ENCODE data around the gene TTC28. TPM values are rescaled to one million over a fixed set of nuclear protein-coding genes. Genes with fewer than 3 reads are reported as not detected.
"Not testable (repeated sequence)": the region's sequence is repeated elsewhere in the genome, so short reads cannot be mapped to it uniquely, and the experiment has no call there.

The TTC28 gene
- polyA plus RNA-seq, 3 donors from 2014 or later = 0.03 to 0.65 TPM; not detected in 1

DNA sequence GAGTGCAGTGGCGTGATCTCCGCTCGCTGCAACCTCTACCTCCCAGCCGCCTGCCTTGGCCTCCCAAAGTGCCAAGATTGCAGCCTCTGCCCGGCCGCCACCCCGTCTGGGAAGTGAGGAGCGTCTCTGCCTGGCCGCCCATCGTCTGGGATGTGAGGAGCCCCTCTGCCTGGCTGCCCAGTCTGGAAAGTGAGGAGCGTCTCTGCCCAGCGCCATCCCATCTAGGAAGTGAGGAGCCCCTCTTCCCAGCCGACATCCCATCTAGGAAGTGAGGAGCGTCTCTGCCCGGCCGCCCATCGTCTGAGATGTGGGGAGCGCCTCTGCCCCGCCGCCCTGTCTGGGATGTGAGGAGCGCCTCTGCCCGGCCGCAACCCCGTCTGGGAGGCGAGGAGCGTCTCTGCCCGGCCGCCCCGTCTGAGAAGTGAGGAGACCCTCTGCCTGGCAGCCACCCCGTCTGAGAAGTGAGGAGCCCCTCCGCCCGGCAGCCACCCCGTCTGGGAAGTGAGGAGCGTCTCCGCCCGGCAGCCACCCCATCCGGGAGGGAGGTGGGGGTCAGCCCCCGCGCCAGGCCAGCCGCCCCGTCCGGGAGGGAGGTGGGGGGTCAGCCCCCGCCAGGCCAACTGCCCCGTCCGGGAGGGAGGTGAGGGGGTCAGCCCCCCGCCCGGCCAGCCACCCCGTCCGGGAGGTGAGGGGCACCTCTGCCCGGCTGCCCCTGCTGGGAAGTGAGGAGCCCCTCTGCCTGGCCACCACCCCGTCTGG is 126.4 kb downstream of the TTC28 start:
- not testable (repeated sequence) for H3K27ac Mint-ChIP-seq, H3K4me3 Mint-ChIP-seq, DNase-seq, H3K36me3 Mint-ChIP-seq, H3K9me3 Mint-ChIP-seq, H3K4me1 Mint-ChIP-seq
- H3K27me3 Mint-ChIP-seq (ENCODE audit: low read depth in 3 of 3) = peaks cover 3 to 24% (median 3%) of the 10 kb centered on the region in 3 donors

- Mint-ChIP-seq H3K27me3 (ENCODE audit: low read depth in 3 of 3) (peaks cover 0 to 15% (median 9%) of the 10 kb centered on the region in 3 donors), H3K36me3 (no peaks in the 10 kb centered on the region), H3K27ac (no peak overlapping the region), H3K4me1 (no peaks in the 10 kb centered on the region), H3K4me3 (no peak overlapping the region), H3K9me3 (no peaks in the 10 kb centered on the region)
- DNase-seq = no peak
Observed at GRCh38 chr22:28548406-28548805, 131.2 kb downstream of the TTC28 start.

- H3K27me3 Mint-ChIP-seq (ENCODE audit: low read depth in 3 of 3) = peaks cover 3 to 18% (median 9%) of the 10 kb centered on the region in 3 donors
- no peak overlapping the region for H3K4me3 Mint-ChIP-seq
- peaks cover 0 to 3% (median 0%) of the 10 kb centered on the region in 6 donors for H3K9me3 Mint-ChIP-seq
- no peaks in the 10 kb centered on the region for H3K36me3 Mint-ChIP-seq
- H3K4me1 Mint-ChIP-seq = no peaks in the 10 kb centered on the region
- no peak overlapping the region for H3K27ac Mint-ChIP-seq
- DNase-seq = no peak
Observed at GRCh38 chr22:28547132-28547842, 132.4 kb downstream of the TTC28 start.

DNA sequence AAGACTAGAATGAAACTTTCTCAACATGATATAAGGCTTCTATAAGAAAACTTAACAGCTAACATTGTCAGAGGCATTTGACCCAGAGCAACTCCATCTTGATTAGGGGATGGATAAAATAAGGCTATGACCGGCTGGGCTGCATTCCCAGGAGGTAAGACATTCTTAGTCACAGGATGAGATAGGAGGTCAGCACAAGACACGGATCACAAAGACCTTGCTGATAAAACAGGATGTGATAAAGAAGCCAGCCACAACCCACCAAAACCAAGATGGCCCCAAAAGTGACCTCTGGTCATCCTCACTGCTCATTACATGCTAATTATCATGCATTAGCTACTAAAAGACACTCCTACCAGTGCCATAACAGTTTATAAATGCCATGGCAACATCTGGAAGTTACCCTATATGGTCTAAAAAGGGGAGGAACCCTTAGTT is 135.2 kb downstream of the TTC28 start:
- no peak overlapping the region for H3K27ac Mint-ChIP-seq
- H3K4me1 Mint-ChIP-seq = no peaks in the 10 kb centered on the region
- no peak for DNase-seq
- H3K36me3 Mint-ChIP-seq = no peaks in the 10 kb centered on the region
- peaks cover 0 to 3% (median 0%) of the 10 kb centered on the region in 6 donors for H3K9me3 Mint-ChIP-seq
- peaks cover 3 to 9% (median 7%) of the 10 kb centered on the region in 3 donors for H3K27me3 Mint-ChIP-seq (ENCODE audit: low read depth in 3 of 3)
- H3K4me3 Mint-ChIP-seq = no peak overlapping the region

- no peaks in the 10 kb centered on the region for H3K4me1 Mint-ChIP-seq
- H3K27ac Mint-ChIP-seq = no peak overlapping the region
- peaks cover 3 to 8% (median 4%) of the 10 kb centered on the region in 3 donors for H3K27me3 Mint-ChIP-seq (ENCODE audit: low read depth in 3 of 3)
- no peak for DNase-seq
- H3K36me3 Mint-ChIP-seq = no peaks in the 10 kb centered on the region
- peaks cover 0 to 3% (median 0%) of the 10 kb centered on the region in 6 donors for H3K9me3 Mint-ChIP-seq
- no peak overlapping the region for H3K4me3 Mint-ChIP-seq
Observed at GRCh38 chr22:28542980-28543621, 136.5 kb downstream of the TTC28 start.

DNA sequence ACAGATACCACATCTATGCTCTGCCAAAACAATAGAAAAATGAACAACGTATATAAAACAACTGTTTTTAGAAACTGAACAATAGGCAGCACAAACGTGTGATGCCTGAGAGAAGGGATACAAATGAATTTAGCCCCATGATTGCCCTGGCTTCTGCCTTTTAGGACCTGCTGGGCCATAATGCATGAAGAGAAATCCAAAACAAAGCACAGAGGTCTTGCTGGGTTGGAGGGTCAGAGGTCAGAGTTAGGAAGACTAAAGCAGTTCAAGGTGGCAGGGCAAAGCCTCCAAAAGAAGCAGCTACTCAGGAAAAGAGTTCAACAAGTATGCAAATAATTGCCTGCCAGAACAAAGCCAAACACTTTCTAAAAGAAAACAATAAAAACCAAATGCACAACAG is 138.5 kb downstream of the TTC28 start:
- Mint-ChIP-seq H3K9me3 (peaks cover 0 to 3% (median 0%) of the 10 kb centered on the region in 6 donors), H3K4me1 (no peaks in the 10 kb centered on the region), H3K27ac (no peak overlapping the region), H3K27me3 (ENCODE audit: low read depth in 3 of 3) (peaks cover 3 to 8% (median 4%) of the 10 kb centered on the region in 3 donors), H3K36me3 (no peaks in the 10 kb centered on the region), H3K4me3 (no peak overlapping the region)
- no peak for DNase-seq

DNA sequence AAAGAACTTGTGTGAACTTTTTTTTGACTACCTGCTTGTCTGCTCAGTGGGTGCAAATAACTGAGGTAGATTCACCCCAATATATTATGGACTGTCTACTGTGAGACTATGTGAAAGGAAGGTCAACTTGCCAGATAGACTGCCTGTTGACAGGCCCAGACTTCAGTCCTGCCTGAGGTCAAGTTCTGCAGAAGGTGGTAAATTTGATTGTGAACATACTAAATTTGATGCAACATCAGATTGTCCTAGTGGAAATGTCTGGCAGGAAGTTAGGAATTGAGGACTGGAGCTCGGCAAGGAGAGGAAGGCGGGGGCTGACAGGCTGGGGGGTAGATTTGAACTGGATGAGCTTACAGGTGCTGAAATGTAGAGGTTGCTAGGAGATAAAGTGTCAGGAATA is 140.7 kb downstream of the TTC28 start:
- no peaks in the 10 kb centered on the region for H3K4me1 Mint-ChIP-seq
- no peaks in the 10 kb centered on the region for H3K36me3 Mint-ChIP-seq
- H3K27me3 Mint-ChIP-seq (ENCODE audit: low read depth in 3 of 3) = peaks cover 2 to 4% (median 3%) of the 10 kb centered on the region in 3 donors
- H3K4me3 Mint-ChIP-seq = no peak overlapping the region
- peaks cover 0 to 3% (median 0%) of the 10 kb centered on the region in 6 donors for H3K9me3 Mint-ChIP-seq
- H3K27ac Mint-ChIP-seq = no peak overlapping the region
- DNase-seq = no peak

DNA sequence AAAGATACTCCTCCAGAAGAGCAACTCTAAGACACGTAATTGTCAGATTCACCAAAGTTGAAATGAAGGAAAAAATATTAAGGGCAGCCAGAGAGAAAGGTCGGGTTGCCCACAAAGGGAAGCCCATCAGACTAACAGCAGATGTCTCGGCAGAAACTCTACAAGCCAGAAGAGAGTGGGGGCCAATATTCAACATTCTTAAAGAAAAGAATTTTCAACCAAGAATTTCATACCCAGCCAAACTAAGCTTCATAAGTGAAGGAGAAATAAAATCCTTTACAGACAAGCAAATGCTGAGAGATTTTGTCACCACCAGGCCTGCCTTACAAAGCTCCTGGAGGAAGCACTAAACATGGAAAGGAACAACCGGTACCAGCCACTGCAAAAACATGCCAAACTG is 149.1 kb downstream of the TTC28 start:
- H3K4me1 Mint-ChIP-seq, H3K4me3 Mint-ChIP-seq, H3K36me3 Mint-ChIP-seq, DNase-seq, H3K27ac Mint-ChIP-seq: not testable (repeated sequence)
- Mint-ChIP-seq H3K27me3 (ENCODE audit: low read depth in 3 of 3) (peaks cover 2 to 13% (median 12%) of the 10 kb centered on the region in 3 donors), H3K9me3 (peaks cover 0 to 11% (median 7%) of the 10 kb centered on the region in 6 donors)

GRCh38 chr22:28529144-28529543 is 150.5 kb downstream of the TTC28 start:
- H3K4me1 Mint-ChIP-seq, H3K36me3 Mint-ChIP-seq, DNase-seq, H3K4me3 Mint-ChIP-seq, H3K27ac Mint-ChIP-seq: not testable (repeated sequence)
- H3K9me3 Mint-ChIP-seq = peaks cover 0 to 11% (median 7%) of the 10 kb centered on the region in 6 donors
- H3K27me3 Mint-ChIP-seq (ENCODE audit: low read depth in 3 of 3) = peaks cover 2 to 18% (median 12%) of the 10 kb centered on the region in 3 donors

DNA sequence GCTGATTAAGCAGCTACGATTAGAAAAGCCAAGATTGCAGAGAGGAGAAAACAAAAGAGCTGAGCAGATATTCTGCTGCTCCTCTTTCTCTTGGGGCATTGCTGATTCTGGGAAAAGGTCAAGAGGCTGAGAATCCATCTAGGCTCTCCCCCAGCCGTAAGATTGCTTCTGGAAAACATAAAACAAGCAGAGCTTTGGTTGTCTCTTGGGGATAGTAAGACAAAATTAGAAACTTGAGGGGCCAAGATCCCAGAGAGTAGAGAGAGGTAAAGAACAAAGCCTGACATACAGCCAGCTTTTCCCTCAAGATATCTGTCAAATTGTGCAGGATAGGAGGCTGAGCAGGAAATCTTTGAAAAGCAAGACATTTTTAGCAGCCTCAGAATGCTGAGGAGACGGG is 158.2 kb downstream of the TTC28 start:
- DNase-seq = no peak
- peaks cover 0 to 20% (median 8%) of the 10 kb centered on the region in 3 donors for H3K27me3 Mint-ChIP-seq (ENCODE audit: low read depth in 3 of 3)
- no peaks in the 10 kb centered on the region for H3K9me3 Mint-ChIP-seq
- H3K4me3 Mint-ChIP-seq = no peak overlapping the region
- no peak overlapping the region for H3K27ac Mint-ChIP-seq
- H3K4me1 Mint-ChIP-seq = no peaks in the 10 kb centered on the region
- H3K36me3 Mint-ChIP-seq = no peaks in the 10 kb centered on the region

DNA sequence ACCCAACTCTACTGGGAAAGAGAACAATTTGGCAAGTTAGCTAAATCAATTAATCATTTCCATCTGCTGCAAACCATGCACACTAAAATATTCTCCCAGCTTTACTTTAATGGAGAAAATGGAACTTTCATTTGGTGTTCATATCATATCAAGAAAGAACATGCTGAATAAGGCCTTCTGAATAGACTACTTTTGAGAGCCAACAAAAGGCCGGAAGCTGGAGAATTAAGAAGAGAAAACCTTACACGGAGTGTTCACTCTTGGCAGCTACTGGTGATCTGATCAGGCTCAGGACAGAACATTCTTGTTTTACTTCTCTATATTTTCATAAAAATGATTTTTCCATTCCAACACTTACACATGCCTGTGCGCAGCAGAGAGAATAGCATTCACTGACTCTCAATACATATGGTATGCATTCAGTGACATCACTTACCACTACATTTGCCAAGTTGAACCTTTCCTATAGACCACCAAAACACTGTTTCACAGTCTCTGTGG is 165.3 kb downstream of the TTC28 start:
- H3K27ac Mint-ChIP-seq = no peak overlapping the region
- peaks cover 0 to 2% (median 0%) of the 10 kb centered on the region in 6 donors for H3K9me3 Mint-ChIP-seq
- peaks cover 0 to 4% (median 0%) of the 10 kb centered on the region in 3 donors for H3K36me3 Mint-ChIP-seq
- H3K4me1 Mint-ChIP-seq = no peaks in the 10 kb centered on the region
- H3K27me3 Mint-ChIP-seq (ENCODE audit: low read depth in 3 of 3) = peaks cover 2 to 14% (median 9%) of the 10 kb centered on the region in 3 donors
- DNase-seq = no peak
- H3K4me3 Mint-ChIP-seq = no peak overlapping the region

- not testable (repeated sequence) for H3K27ac Mint-ChIP-seq, H3K9me3 Mint-ChIP-seq, H3K4me1 Mint-ChIP-seq, H3K4me3 Mint-ChIP-seq, DNase-seq, H3K36me3 Mint-ChIP-seq
- peaks cover 2 to 19% (median 9%) of the 10 kb centered on the region in 3 donors for H3K27me3 Mint-ChIP-seq (ENCODE audit: low read depth in 3 of 3)
Observed at GRCh38 chr22:28512387-28512786, 167.3 kb downstream of the TTC28 start.

DNA sequence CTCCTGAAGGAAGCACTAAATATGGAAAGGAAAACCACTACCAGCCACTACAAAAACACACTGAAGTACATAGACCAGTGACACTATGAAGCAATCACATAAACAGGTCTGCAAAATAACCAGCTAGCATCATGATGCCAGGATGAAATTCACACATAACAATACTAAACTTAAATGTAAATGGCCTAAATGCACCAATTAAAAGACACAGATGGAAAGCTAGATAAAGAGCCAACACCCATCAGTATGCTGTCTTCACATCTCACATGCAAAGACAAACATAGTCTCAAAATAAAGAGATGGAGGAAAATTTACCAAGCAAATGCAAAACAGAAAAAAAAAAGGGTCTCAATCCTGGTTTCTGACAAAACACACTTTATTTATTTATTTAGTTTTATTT is 171.7 kb downstream of the TTC28 start:
- H3K9me3 Mint-ChIP-seq = peaks cover 0 to 2% (median 0%) of the 10 kb centered on the region in 6 donors
- no peaks in the 10 kb centered on the region for H3K4me1 Mint-ChIP-seq
- H3K36me3 Mint-ChIP-seq = peaks cover 0 to 4% (median 0%) of the 10 kb centered on the region in 3 donors
- no peak for DNase-seq
- peaks cover 3 to 17% (median 9%) of the 10 kb centered on the region in 3 donors for H3K27me3 Mint-ChIP-seq (ENCODE audit: low read depth in 3 of 3)
- H3K4me3 Mint-ChIP-seq = no peak overlapping the region
- H3K27ac Mint-ChIP-seq = no peak overlapping the region

DNA sequence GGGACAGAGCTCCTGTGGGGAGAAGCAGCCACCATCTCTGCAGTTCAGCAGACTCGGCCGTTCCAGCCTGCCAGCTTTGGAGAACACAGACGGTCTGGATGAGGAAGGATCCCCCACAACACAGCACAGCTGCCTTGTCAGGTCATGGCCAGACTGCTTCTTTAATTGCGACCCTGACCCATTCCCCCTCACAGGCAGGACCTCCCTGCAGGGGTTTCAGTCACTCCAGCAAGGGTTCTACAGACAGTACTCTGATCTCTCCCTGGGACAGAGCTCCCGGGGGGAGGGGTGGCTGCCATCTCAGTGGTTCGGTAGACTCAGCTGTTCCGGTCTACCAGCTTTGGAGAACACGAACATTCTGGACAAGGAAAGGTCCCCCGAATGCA is 173.5 kb downstream of the TTC28 start:
- no peaks in the 10 kb centered on the region for H3K36me3 Mint-ChIP-seq
- H3K9me3 Mint-ChIP-seq = peaks cover 0 to 1% (median 0%) of the 10 kb centered on the region in 6 donors
- no peaks in the 10 kb centered on the region for H3K4me1 Mint-ChIP-seq
- no peak for DNase-seq
- no peak overlapping the region for H3K4me3 Mint-ChIP-seq
- H3K27ac Mint-ChIP-seq = no peak overlapping the region
- H3K27me3 Mint-ChIP-seq (ENCODE audit: low read depth in 3 of 3) = peaks cover 3 to 9% (median 4%) of the 10 kb centered on the region in 3 donors
